CD4-positive, alpha-beta T cell treated with Interferon gamma for 1 hour (primary cell): ENCODE results near the gene PIGR.

Source experiments
- DNase-seq: peaks from one replicate; pipeline ENCODE4 v3.0.0-alpha.2; 2020

PIGR gene

GRCh38 chr1:206946261-206946660 lies at the start of gene PIGR:
Gene PIGR (minus strand): TSS chr1:206946466. CDS start chr1:206940531, 5,935 bp downstream.
- no peak for DNase-seq

GRCh38 chr1:206992790-206993189 lies 46.5 kb upstream of the PIGR start:
- DNase-seq, result no peak

GRCh38 chr1:206987873-206988272 lies 41.6 kb upstream of the PIGR start:
- DNase-seq, result no peak

- no peak for DNase-seq
Measured at GRCh38 chr1:206986885-206987284, 40.6 kb upstream of the PIGR start.

GRCh38 chr1:206986402-206986801 lies 40.1 kb upstream of the PIGR start:
- DNase-seq, result no peak

GRCh38 chr1:206985162-206985749 lies 39.0 kb upstream of the PIGR start:
- DNase-seq, result no peak

- DNase-seq, result peak; percentile 51
Measured at GRCh38 chr1:206982216-206982615, 36.0 kb upstream of the PIGR start.

GRCh38 chr1:206979379-206980043 lies 33.2 kb upstream of the PIGR start:
- DNase-seq, result no peak

GRCh38 chr1:206978259-206978658 lies 32.0 kb upstream of the PIGR start:
- no peak for DNase-seq

- DNase-seq, result no peak
Measured at GRCh38 chr1:206975306-206975705, 29.0 kb upstream of the PIGR start.

GRCh38 chr1:206974140-206974539 lies 27.9 kb upstream of the PIGR start:
- DNase-seq, result no peak

GRCh38 chr1:206972728-206973127 lies 26.5 kb upstream of the PIGR start:
- DNase-seq, result no peak

GRCh38 chr1:206971029-206971655 lies 24.9 kb upstream of the PIGR start:
- DNase-seq, result no peak

- no peak for DNase-seq
Measured at GRCh38 chr1:206970446-206970845, 24.2 kb upstream of the PIGR start, which contains the start of gene FCAMR. Gene FCAMR (minus strand): TSS chr1:206970460. CDS start chr1:206970125, 335 bp downstream.

- DNase-seq, result no peak
Measured at GRCh38 chr1:206969090-206969489, 22.8 kb upstream of the PIGR start.

- DNase-seq, result no peak
Measured at GRCh38 chr1:206967096-206967849, 21.0 kb upstream of the PIGR start.

- no peak for DNase-seq
Measured at GRCh38 chr1:206965781-206966180, 19.5 kb upstream of the PIGR start.

GRCh38 chr1:206963740-206964139 lies 17.5 kb upstream of the PIGR start:
- no peak for DNase-seq

- no peak for DNase-seq
Measured at GRCh38 chr1:206963119-206963712, 16.9 kb upstream of the PIGR start.

- DNase-seq, result no peak
Measured at GRCh38 chr1:206962272-206962671, 16.0 kb upstream of the PIGR start.

- DNase-seq, result no peak
Measured at GRCh38 chr1:206961668-206962067, 15.4 kb upstream of the PIGR start.

GRCh38 chr1:206960676-206961386 lies 14.6 kb upstream of the PIGR start:
- DNase-seq, result no peak
